Activated CD8-positive, alpha-beta memory T cell treated with anti-CD3 and anti-CD28 coated beads for 48 hours (primary cell): ENCODE data around the gene TLE3.

ENCODE experiments used
- DNase-seq, 3 experiments: peaks; one replicate each; pipeline ENCODE4 v3.0.0-alpha.2; 2020; ENCODE audit warnings: low read depth in 2 of 3, low spot score in 2 of 3

The TLE3 gene

DNA sequence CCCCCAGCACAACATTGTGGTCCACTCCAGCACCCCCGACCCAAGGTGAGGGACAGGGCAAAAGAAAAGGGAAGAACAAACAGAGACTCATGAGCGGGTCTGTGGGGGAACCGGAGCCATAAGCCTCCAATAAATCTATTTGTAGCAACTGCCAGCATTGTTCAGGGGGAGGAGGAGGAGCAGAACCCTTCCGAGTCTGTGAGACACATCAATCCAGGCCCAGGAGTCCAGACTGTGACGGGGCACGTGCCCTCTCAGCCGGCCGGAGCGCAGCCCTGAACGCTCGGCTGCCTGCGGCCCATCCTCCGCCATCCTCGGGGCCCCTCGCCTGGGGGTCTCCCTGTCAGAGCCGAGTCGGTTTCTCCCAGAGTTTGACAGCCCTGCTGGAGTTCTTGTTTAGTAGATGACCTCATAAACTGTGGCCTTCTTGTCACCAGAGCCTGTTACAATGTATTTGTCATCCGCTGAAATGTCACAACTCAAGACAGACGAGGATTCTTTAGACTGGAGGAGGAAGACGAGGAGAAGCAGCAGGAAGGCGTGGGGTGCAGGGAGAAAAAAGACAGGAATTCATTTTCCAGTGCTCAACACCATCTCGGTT, 47.9 kb downstream of the TLE3 start:
- DNase-seq: no peak

DNA sequence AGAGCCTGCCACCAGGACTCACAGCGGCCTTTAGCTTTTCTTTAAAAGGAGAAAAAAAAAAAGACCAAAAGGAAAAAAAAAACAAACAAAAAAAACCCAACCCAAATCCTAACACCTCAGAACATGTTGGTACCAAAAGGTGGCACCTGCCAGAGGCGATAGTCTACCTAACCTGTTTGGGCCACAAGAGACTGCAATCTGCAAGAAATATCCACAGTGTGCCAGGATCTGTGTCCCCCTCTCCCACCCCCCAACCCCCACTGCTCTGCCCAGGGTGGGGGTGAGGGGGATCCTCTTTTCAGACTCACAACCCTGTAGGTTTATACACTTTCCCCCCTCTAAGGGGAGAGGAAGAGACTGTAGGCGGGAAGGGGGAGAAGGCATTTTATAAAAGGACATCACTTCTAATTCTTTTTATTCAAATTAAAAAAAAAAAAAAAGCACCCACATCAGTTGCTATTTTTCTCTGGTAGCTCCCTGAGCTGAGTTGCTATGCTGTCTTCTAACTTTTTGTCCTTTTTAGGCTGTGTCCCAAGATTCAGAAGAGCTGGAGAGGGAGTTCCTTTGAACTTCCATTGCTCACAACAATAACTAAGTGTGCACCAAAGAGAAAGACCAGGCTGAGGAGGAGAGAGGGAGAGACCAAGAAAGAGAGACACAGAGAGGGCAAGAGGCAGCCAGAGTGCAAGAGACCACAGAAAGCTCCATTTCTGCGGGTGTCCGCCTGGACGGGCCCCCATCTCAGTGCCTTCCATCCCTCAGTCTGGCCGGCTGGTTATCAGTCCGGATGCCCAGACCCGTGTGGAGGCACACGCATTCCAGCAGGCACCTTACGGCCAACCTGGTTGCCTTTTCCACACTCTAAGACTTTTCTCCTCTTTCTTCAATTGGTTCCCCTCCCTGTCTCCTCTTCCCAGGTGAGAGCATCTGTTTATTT, 48.9 kb downstream of the TLE3 start:
- no peak for DNase-seq

DNA sequence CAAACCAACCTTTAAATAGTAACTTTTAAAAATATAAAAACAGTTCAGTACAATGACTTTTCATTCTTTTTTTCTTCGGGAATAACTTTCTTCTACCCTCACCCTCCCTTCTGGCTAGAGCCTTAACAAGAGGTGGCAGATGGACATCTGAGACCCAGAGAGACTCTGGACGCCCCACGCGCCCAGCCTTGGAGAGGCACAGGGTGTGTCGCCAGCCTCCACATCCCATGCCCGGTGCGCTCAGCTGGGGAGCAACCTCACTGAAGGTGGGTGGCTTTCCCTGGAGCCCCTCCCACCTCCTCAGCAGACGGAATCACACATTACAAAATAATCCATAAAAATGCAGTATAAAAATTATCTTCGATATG, 49.5 kb downstream of the TLE3 start:
- no peak for DNase-seq

DNA sequence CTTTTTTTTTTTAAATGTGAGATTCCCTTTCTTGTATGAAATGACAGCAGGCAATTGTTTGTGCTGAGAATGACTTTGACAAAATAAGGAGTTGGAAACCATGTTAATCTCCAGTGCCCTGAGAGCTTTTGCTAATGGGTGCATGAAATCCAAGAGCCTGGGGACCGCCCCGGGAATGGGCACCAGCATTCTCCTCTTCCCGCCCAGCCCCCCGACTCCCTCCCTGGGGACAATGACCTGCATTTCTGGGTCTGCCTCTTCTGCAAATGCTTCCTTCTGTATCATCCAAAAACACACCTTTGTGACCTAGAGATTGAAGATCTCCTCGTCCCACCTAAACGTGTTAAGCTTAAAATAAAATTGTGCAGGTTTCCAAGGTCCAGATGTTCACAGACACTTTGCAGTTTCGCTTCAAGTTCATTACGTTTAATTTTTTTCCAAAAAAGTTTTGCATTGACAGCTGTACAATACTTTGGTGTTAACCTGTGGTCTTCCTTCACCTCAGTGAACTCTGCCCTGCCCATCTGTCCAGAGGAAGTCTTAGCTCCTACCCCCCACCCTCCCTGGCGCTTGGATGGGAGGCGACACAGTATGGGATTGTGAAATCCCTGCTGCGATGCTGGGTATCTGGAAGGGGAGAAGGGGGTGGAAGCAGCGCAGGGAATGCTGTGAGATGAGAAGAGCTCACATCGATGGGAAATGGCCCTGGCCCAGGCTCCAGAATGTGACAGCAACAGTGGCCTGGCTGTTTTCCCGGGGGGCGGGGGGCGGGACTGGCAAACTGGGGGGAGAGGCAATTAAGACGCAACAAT, 50.1 kb downstream of the TLE3 start:
- no peak for DNase-seq

DNA sequence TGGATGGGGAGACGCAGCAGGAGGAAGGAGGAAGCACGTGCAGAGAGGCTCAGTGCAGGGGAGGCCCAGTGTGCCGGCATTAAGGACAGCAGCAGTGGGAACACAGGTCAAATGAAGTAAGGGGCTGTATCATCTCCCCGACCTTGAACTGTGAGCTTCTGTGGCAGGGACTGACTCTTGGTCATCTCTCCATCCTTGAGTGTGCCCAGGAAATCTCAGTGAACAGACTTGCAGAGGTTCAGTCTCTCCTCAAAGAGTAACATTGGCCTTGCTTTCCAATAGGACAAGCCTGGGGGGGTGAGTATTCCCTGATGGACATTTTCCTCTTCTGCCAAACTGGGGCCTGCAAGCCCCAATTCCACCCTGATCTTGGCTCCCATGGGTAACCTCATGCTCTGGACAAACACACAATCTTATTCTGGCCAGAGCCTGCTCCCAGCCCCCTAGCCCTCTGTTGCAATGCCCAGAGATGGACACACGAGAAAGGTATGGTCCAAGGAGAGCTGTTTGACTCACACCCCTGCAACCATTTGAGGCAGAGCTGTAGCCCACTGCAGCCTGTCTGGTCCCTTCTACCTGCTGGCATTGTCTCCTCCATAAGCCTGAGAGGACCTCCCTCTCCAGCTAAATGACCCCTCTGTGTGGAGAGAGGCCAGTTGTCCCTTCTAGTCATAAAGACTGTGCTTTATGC, 50.9 kb downstream of the TLE3 start:
- no peak for DNase-seq

DNA sequence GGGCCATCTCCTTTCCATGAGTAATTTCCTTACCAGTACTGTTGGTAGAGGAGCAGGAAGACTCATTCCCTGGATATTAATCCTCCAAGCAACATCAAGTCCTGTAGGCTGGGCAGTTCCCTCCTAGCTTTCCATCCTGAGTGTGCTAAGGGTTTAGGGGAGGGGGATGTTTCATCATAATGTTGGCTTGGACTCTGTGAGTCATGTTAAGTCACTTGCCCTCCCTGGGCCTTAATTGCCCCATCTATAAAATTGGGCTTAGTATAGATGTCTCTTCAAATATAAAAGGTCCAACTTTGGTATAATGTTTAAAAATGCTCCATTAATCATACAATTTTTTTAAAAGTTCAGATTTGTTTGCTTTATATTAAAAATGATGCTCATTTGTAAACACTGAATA, 52.7 kb downstream of the TLE3 start:
- DNase-seq: no peak

DNA sequence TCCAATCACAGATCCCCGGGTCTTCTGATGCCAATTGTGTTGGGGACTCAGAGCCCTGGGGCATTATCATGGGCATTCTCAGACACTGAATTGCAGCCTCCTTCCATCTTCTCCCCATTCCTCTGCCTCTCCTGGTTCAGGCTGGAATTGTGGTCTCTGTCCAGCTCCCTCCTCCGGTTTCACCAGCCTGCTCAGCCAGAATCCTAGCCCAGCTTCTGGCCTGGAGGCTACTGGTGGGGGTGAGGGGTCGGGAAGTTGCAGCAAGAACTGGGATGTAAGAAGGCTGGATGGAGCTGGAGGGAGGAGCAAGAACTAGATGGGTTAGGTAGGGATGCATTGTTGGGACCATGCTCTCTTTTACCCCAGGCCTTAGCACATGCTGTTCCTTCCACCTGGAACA, 53.5 kb downstream of the TLE3 start:
- no peak for DNase-seq

DNA sequence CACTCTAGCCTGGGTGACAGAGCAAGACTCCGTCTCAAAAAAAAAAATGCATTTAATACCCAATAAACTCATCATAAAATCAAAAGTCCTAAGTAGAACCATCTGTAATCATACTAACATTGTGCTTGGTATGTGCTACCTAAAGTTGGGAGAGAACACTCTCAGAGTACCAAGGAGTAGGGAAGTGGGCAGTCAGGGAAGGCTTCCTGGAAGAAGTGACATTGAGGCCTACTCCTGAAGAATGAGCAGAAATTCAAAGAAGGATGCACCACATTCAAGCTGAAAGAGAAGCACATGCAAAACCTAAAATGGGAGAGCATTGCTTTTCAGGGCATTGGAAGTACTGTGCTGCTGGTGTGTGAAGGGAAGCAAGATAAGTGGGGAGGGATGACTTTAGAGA, 54.1 kb downstream of the TLE3 start:
- DNase-seq: no peak

DNA sequence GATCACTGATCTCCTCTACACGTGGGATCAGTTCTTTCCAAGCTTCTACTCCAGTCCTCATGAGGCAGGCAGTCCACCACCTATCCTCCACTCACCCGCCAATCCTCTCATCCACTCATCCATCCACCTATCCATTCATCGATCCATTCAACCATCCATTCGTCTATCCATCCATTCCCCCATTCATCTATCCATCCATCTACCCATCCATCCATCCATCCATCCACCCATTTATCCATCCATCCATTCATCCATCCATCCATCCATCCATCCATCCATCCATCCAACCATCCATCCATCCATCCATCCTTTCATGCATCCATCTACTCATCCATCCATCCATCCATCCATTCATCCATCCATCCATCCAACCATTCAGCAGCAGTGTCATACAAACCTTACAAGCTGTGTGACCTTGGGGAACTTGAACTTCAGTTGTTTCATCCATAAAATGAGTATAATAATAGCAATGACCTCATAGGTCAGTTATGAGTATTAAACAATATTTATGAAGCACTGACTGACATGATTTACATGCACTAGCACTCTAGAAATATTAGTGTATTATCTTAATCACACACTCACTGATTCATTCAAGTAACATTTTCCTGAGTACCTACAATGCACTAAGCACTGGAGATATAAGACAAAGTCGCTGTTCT, 55.0 kb downstream of the TLE3 start:
- DNase-seq: no peak

DNA sequence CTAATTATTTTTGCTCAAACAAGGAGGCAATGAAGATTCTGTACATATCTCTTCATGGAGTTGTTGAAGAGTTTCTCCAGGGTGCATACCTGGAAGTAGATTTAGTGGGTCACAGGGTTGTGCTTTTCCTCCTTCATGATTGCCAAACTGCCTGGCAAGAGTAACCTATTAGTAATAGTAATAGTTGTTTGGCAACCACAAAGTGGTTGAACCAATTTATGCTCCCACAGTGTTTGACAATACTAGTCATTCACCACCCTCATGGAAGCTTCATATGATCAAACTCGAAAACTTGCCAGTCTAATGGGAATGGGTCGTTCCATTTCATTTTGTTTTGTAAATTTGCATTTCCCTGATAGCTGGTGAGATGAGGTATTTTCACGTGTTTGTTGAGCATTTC, 57.8 kb downstream of the TLE3 start:
- DNase-seq: no peak

DNA sequence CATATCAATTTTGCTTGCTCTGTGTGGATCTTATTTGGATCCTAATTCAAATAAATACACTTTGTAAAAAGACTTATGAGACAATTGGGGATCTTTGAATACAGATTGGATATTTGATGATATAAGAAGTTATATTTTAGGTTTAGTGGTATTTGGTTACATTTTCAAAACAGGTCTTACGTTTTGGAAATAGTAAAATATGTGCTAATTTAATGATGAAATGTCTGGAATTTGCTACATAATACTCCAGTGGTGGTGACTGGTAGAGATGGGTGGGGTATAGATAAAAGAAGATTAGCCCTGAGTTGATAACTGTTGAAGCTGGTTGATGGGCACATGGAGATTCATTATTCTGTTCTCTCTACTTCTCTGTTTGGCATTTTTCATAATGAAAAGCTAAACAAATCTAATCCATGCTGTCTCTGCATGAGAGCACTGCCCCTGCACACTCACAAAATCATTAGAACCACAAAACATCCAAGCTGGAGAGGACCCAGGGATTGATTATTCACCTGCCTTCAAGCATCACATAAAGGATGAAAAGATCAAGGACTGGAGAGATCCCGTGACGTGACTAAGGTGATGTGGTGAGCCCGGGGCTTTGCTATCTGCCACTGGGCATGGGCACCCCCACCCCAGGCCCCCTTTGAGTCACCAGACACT, 58.9 kb downstream of the TLE3 start:
- no peak for DNase-seq

DNA sequence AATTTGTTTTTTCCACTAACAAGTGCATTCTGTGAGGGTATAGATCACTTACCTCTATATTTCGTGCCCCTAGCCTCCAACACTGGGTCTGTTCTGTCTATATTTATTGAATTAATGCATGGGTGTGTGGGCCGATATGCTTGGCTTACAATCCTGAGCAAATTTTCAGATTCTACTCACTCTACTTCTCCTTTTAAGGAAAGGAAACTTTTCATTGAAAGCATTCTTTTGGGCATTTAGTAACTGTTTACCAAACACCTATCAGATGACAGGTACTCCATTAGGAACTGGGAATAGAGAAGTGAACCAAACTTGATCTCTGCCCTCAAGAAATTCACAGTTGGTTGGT, 60.5 kb downstream of the TLE3 start:
- no peak for DNase-seq

DNA sequence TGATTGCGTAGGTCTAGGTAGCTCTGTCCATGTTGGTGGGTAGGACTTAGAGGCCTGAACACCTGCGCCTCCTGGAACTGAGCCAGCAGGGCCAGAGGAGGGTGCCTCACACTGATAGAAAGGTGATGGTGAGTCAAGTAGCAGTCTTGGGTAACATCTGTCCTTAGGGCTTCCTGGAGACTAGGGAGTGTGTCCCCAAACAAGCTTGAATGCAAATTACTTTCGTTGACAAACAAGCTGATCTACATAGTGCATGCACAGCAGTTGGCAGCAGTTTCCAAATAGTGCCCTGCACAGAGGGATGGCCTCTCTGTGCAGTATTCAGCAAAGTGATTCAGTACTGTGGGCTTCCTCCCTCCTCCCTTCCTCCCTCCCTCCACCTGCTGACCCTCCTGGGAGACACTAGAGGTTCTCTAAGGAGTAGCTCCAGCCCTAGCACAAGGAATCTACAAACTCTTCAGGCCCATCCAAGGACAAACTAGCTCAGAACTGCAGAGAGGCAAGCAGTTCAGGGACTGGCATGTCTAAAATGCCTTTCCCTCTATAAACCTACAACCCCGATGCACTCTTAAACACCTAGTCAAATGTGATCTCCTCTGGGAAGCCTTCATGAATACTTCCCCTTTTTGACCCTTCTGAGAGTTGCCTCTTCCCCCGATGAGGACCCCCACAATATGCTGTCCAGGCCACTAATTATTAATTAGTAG, 61.0 kb downstream of the TLE3 start:
- no peak for DNase-seq

DNA sequence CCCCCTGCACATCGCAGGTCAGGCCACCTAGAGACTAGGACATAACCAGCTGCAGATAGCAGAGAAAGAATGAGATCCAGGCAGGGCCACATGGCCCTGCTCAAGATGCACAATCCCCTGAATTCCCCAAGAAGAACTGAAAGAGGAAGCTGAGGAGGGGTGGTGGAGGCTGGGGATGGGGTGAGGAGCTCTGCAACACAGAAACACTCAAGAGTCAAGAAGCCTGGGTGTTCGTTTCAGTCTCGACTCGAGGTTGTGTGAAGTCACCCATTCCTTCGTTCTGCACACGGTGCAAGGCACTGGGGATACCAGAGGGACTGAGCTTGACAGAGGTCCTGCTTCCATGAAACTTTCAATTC, 62.0 kb downstream of the TLE3 start:
- DNase-seq: no peak

DNA sequence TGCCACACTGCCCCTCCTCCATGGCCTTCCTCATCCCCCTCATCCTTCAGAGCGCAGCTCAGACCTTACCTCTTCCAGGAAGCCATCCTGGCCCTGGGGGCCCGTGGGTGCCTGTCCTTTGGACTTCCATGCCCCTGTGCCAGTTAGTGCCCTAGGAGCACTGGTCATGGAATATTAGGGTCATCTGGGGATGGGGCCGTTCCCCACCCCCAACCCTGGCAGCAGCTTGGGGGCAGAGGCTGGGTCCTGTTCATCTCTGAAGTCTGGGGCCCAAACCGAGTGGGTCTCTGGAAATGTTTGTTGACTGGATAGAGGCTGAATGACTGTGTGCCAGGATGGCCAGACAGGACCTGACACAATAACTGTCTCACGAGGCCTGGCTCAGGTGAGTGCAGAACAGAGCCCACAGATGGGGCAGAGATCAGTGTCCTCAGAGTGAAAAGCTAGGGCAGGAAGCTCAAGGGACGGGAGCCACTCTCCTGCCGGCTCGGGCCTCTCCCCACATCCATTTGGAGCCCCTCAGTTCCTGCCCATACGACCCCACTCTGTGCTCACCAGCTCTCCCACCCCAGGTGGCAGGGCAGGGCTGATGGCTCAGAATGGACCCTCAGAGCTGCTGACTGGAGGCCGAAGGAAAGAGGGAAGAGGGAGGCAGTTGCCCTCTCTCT, 62.5 kb downstream of the TLE3 start:
- no peak for DNase-seq

DNA sequence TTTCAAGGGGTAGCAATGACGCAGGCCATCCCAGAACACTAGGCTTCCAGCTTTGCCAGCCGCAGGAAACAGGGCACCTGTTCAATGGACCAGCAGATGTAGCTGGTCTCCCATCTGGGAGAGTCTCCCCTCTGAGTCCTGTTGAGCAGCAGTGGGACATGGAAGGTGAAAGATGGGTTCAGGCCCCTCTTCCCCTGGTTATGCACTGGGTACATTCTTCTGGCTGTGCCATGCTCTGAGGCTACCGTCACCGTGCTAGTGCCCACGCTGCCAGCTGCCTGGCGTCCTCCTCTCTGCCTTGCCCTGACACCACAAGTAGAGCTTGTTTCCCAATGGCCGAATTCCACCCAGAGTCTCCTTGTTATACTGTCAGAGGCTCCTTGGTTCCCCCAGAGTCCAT, 63.1 kb downstream of the TLE3 start:
- no peak for DNase-seq

DNA sequence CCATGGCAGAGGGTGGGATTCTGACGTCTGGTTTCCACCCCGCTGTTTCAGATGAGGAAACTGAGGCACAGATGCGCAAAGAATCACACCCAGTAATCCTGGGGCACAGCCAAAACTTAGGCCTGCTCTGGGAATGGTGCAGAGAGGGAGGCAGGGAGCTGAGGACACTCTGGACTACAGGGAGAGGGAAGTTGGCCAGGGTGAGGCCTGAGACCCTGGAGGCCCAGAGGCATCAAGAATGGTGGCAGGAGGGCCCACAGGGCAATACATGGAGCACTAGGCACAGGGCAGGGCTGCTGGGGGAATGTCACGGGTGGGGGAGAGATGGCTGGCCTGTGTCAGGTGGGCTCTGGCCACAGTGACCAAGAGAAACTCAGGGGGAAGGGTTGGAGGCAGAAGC, 63.6 kb downstream of the TLE3 start:
- no peak for DNase-seq

DNA sequence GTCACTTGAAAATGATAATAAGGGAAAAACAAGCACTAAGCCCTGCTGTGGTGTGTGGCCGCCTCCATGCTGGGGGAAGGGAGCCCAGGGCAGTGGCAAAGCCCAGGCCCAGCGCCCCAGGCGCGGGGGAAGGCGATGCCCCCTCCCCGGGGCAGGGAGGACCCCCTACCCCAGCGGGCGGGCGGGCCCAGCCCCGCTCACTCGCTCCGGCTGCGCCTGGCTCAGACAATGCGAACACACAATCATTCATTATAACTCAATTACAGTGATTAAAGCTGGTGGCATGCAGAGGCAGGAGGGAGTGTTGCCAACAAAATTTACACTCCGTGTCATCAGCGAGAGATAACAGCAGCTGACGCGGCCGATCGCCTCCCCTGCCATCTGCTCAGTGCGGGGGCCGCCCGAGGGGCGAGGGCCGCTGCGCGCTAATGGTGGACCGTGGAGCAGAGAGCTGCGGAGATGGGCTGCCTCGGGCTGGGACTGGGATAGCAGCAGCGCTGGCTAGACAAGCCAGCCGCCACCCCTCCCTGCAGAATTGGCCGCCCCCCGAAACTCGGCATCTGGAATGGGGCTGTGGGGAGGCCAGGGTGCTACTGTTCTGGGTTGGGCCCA, 64.1 kb downstream of the TLE3 start:
- DNase-seq: no peak

DNA sequence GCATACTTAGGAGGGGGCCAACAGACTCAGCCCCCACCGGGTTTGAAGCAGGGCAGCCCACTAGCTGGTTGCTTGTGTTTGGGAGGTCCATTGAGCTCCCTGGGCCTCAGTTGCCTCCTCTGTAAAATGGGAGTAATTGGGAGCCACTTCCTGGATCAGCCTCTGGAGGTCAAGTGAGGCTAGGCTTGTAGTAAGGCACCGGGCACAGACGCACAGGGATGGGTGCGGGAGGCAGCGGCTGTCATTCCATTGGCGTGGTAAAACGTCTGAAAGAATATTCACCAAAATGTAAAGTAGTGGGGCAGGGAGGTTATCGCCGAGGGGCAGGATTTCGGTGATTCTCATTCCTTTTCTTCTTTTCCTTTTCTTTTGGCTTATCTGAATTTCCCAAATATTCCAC, 64.6 kb downstream of the TLE3 start:
- DNase-seq: no peak
